HepG2 (cell line): ENCODE measurements around the gene SUSD3. TPM values are rescaled to one million over a fixed set of nuclear protein-coding genes. Genes with fewer than 3 reads are reported as not detected.

Experiments used
- ATAC-seq: fragments of 200-7000 bp; cut with Tn5 transposase; 3 replicates; pipeline ENCODE4 v1.9.1; 2020; ENCODE audit warnings: mild to moderate bottlenecking, moderate library complexity
- BruUV-seq: library from RNA; stranded (reverse); fragments of 400-500 nt; replicated peaks from 2 replicates; lab custom pipeline; 2021; lab: Mats Ljungman, UMichigan
- CTCF ChIA-PET: fragments of 300-600 bp; formaldehyde crosslinking; extraction: SDS; loops from one replicate; lab custom pipeline; 2021; ENCODE audit warnings: low total read pairs, inconsistent platforms, low intra/inter-chr PET ratio; lab: Yijun Ruan, JAX
- POLR2A ChIA-PET: fragments of 350-600 bp; sonication (Branson Sonifier 250); formaldehyde crosslinking; loops from one replicate; lab custom pipeline; 2020; ENCODE audit warnings: antibody characterized with exemption, inconsistent platforms; lab: Yijun Ruan, JAX
- DNase-seq: peaks from one replicate; pipeline ENCODE4 v3.0.0-alpha.2; 2015; ENCODE audit warnings: low spot score
- FAIRE-seq: peaks from 3 replicates; lab custom pipeline; 2011; peaks lifted over from hg19 to GRCh38; lab: Jason Lieb, UNC
- H2AFZ ChIP-seq: one replicate; pipeline ENCODE4 v1.6.1; 2011; ENCODE audit warnings: low read length, inconsistent platforms
- H3K27ac ChIP-seq: fragments of 300-600 bp; 3 replicates; pipeline ENCODE4 v1.8.0; 2011; ENCODE audit warnings: mixed run types, mild to moderate bottlenecking, mixed read lengths, low read length, inconsistent platforms; ENCODE audit not compliant: insufficient read depth; ENCODE audit errors: extremely low read length
- H3K27me3 ChIP-seq, 2 experiments: fragments of 200-600 bp in 1 of 2; 2 replicates in 1 of 2; 3 replicates in 1 of 2; pipeline versions ENCODE4 v1.6.0 to v1.8.0; 2011; ENCODE audit warnings: low read length in 2 of 2, mild to moderate bottlenecking in 2 of 2, moderate library complexity in 2 of 2, inconsistent platforms in 1 of 2; ENCODE audit not compliant: insufficient read depth in 2 of 2, control insufficient read depth in 1 of 2
- H3K36me3 ChIP-seq, 2 experiments: fragments of 200-600 bp in 1 of 2; replicated peaks in 1 of 2; 2 replicates in 1 of 2; 3 replicates in 1 of 2; pipeline versions ENCODE4 v1.5.1 to v1.8.0; 2011; ENCODE audit warnings: low read length in 2 of 2, inconsistent platforms in 1 of 2; ENCODE audit not compliant: insufficient read depth in 2 of 2, control insufficient read depth in 1 of 2
- H3K4me1 ChIP-seq: 2 replicates; pipeline ENCODE4 v1.5.1; 2012; ENCODE audit warnings: low read length, inconsistent platforms; ENCODE audit not compliant: insufficient read depth
- H3K4me2 ChIP-seq: 2 replicates; pipeline ENCODE4 v1.6.0; 2011; ENCODE audit warnings: low read depth, low read length, inconsistent platforms
- H3K4me3 ChIP-seq, 3 experiments: fragments of 200-600 bp in 1 of 3; sonication (generic), shearing (Covaris generic) in 1 of 3; replicated peaks in 1 of 3; 2 replicates each; pipeline ENCODE4 v1.5.1; 2011 to 2016; ENCODE audit warnings: low read length in 3 of 3, inconsistent platforms in 2 of 3, low read depth in 2 of 3, mild to moderate bottlenecking in 2 of 3, control low read depth in 1 of 3, mixed read lengths in 1 of 3; ENCODE audit not compliant: insufficient read depth in 1 of 3
- H3K79me2 ChIP-seq: one replicate; pipeline ENCODE4 v1.6.1; 2011; ENCODE audit warnings: low read length, inconsistent platforms; ENCODE audit not compliant: insufficient read depth
- H3K9ac ChIP-seq: 2 replicates; pipeline ENCODE4 v1.6.0; 2011; ENCODE audit warnings: mild to moderate bottlenecking, low read depth, low read length, inconsistent platforms; ENCODE audit not compliant: insufficient read depth
- H3K9me3 ChIP-seq: 2 replicates; pipeline ENCODE4 v1.5.1; 2012; ENCODE audit warnings: mild to moderate bottlenecking, low read length
- H4K20me1 ChIP-seq: 2 replicates; pipeline ENCODE4 v1.6.0; 2011; ENCODE audit warnings: inconsistent platforms, mild to moderate bottlenecking, low read length, moderate library complexity; ENCODE audit not compliant: insufficient read depth
- GLI4 ChIP-seq: sonication (generic); formaldehyde crosslinking; IDR thresholded peaks from 2 replicates; pipeline ENCODE4 v1.5.1; 2020; ENCODE audit warnings: missing genetic modification reagents, mild to moderate bottlenecking, moderate library complexity, borderline replicate concordance
- MAZ ChIP-seq, 2 experiments: sonication (generic) in 1 of 2; formaldehyde crosslinking in 1 of 2; IDR thresholded peaks; 2 replicates each; pipeline versions ENCODE4 v1.5.0 to v1.6.1; 2012 to 2020; ENCODE audit warnings: low read depth in 2 of 2, mild to moderate bottlenecking in 2 of 2, borderline replicate concordance in 1 of 2, improper control_type of control experiment in 1 of 2, low read length in 1 of 2, missing genetic modification reagents in 1 of 2, moderate library complexity in 1 of 2
- THAP11 ChIP-seq: IDR thresholded peaks from 2 replicates; pipeline ENCODE4 v1.6.1; 2016; ENCODE audit warnings: missing biosample characterization, missing genetic modification reagents
- ZNF263 ChIP-seq: sonication (generic); formaldehyde crosslinking; IDR thresholded peaks from 2 replicates; pipeline ENCODE4 v1.4.0; 2020; ENCODE audit warnings: missing genetic modification reagents
- ZNF790 ChIP-seq: sonication (generic); formaldehyde crosslinking; IDR thresholded peaks from 2 replicates; pipeline ENCODE4 v1.8.0; 2022; ENCODE audit warnings: missing genetic modification reagents, mild to moderate bottlenecking, borderline replicate concordance
- ZSCAN9 ChIP-seq: IDR thresholded peaks from 2 replicates; pipeline ENCODE4 v1.6.1; 2016; ENCODE audit warnings: borderline replicate concordance
- WGBS: methylation state at CpG from one replicate; pipeline ENCODE4 v1.1.6; 2017; ENCODE audit warnings: low lambda C conversion rate; 5-methylcytosine and 5-hydroxymethylcytosine counted together
- in situ Hi-C: cut with HindIII; loops from 2 replicates; pipeline ENCODE4 v1.10.0; 2017; ENCODE audit warnings: low pct_unique_long_range_greater_than_20kb; ENCODE audit not compliant: extremely low pct_ligation_motif_present
- intact Hi-C: fragments of 100-400 bp; cut with micrococcal nuclease; formaldehyde crosslinking; loops from one replicate; pipeline ENCODE4 v1.10.0; 2022; ENCODE audit not compliant: unreplicated experiment
- polyA plus RNA-seq, 8 experiments: library from polyadenylated mRNA; depleted of rRNA in 3 of 8; stranded (reverse) in 7 of 8; unstranded in 1 of 8; fragments of >200 nt; fragmentation: Illumina TruSeq in 4 of 8; extraction: Trizol in 4 of 8; gene quantifications; 2 replicates each; pipeline versions ENCODE4 v1.2.1 to v1.2.3, GENCODE V29; 2011 to 2016; ENCODE audit warnings: low read depth in 4 of 8, missing spikeins in 1 of 8, mixed read lengths in 1 of 8; ENCODE audit not compliant: insufficient read depth in 1 of 8
- total RNA-seq, 5 experiments: library from RNA; depleted of rRNA; stranded (reverse); fragments of >200 nt; fragmentation: Illumina TruSeq; extraction: Trizol; gene quantifications; 2 replicates each; pipeline ENCODE4 v1.2.3, GENCODE V29; 2016; ENCODE audit warnings: low read depth in 1 of 5
- TF ChIP-seq, protein P1 (sequence below): sonication (generic); IDR thresholded peaks from 2 replicates; pipeline ENCODE4 v1.6.1; 2016; ENCODE audit warnings: low read depth, borderline replicate concordance
- TF ChIP-seq, protein P2 (sequence below): IDR thresholded peaks from 2 replicates; pipeline ENCODE4 v1.6.1; 2016; ENCODE audit warnings: missing compliant biosample characterization, missing genetic modification reagents, borderline replicate concordance
- TF ChIP-seq, protein P3 (sequence below): sonication (generic); formaldehyde crosslinking; IDR thresholded peaks from 2 replicates; pipeline ENCODE4 v1.5.0; 2020; ENCODE audit warnings: missing genetic modification reagents
- TF ChIP-seq, protein P4 (sequence below): sonication (generic); formaldehyde crosslinking; IDR thresholded peaks from 2 replicates; pipeline ENCODE4 v1.9.0; 2022; ENCODE audit warnings: missing genetic modification reagents, mild to moderate bottlenecking, borderline replicate concordance
- TF ChIP-seq, protein P5 (sequence below): sonication (generic); formaldehyde crosslinking; IDR thresholded peaks from 2 replicates; pipeline ENCODE4 v1.8.0; 2022; ENCODE audit warnings: missing genetic modification reagents, mild to moderate bottlenecking, inconsistent platforms, borderline replicate concordance

Gene SUSD3
- total and polyA plus RNA-seq, 2 of the 13 experiments (the other 11 are each of a cell fraction or from before 2014, with no cell fraction given), result 7.0 to 9.1 TPM

DNA sequence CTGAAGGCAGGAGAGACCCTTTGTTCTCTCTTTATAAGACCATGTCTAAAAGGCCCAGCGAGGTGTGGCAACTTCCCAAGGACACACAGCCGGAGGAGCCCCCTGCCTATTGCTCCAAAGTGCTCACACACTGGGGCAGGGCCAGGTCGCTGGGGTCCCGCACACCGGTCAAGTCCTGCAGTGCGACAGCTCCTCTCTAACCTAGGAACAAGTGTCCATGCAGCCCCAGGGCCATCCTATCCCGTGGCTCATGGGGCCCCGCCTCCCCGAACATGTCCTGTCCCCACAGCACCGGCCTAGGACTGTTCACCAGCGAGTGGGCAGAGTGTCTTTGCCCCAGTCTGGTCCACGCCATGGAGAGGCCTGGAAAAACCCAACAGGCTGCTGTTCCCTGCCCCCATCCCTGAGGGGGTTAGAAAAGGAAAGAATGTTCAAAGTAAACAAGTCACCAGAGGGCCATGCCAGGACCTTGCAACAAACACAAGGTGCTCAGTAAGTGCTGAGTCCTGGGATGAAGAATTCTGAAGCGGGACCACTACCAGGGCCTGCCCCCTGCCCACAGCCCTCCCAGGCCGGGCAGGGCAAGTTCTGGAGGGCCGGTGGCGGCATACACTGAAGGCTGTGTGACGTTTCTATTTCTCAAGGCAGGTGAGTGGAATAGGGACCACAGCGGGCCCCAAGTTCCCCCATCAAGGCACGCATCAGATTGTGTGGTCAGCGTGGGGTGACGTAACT is 74.6 kb downstream of the SUSD3 start (continued):
- TF ChIP-seq, protein P1, sequence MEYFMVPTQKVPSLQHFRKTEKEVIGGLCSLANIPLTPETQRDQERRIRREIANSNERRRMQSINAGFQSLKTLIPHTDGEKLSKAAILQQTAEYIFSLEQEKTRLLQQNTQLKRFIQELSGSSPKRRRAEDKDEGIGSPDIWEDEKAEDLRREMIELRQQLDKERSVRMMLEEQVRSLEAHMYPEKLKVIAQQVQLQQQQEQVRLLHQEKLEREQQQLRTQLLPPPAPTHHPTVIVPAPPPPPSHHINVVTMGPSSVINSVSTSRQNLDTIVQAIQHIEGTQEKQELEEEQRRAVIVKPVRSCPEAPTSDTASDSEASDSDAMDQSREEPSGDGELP, result peak; percentile 90; the same call in 1 of the 2 replicates
- no peak for TF ChIP-seq GLI4 (CRISPR knock-in tag)

DNA sequence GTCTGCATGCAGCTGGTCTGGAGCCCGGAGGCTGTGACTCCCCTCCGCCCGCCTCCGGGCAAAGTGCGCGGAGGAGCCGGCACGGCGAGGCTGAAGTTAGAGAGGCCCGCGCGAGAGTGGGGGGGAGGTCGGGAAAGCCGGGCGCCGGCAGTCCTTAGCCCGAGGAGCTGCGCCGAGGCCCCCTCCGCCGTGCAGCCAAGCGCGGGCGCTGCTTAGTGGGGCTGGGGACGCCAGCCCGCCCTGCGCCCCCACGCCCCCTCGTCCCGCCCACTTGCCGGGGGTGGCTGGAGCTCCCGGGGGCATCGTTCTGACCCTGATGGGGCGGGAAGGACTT is 75.1 kb downstream of the SUSD3 start:
- H3K4me3 ChIP-seq, result peak overlapping the region; percentile 85 to 96 (median 92)
- ATAC-seq, result peak; percentile 71
- no peak for TF ChIP-seq ZNF790 (CRISPR knock-in tag)
- TF ChIP-seq, protein P2, sequence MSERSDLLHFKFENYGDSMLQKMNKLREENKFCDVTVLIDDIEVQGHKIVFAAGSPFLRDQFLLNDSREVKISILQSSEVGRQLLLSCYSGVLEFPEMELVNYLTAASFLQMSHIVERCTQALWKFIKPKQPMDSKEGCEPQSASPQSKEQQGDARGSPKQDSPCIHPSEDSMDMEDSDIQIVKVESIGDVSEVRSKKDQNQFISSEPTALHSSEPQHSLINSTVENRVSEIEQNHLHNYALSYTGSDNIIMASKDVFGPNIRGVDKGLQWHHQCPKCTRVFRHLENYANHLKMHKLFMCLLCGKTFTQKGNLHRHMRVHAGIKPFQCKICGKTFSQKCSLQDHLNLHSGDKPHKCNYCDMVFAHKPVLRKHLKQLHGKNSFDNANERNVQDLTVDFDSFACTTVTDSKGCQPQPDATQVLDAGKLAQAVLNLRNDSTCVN (CRISPR knock-in tag), result no peak
- TF ChIP-seq, protein P3, sequence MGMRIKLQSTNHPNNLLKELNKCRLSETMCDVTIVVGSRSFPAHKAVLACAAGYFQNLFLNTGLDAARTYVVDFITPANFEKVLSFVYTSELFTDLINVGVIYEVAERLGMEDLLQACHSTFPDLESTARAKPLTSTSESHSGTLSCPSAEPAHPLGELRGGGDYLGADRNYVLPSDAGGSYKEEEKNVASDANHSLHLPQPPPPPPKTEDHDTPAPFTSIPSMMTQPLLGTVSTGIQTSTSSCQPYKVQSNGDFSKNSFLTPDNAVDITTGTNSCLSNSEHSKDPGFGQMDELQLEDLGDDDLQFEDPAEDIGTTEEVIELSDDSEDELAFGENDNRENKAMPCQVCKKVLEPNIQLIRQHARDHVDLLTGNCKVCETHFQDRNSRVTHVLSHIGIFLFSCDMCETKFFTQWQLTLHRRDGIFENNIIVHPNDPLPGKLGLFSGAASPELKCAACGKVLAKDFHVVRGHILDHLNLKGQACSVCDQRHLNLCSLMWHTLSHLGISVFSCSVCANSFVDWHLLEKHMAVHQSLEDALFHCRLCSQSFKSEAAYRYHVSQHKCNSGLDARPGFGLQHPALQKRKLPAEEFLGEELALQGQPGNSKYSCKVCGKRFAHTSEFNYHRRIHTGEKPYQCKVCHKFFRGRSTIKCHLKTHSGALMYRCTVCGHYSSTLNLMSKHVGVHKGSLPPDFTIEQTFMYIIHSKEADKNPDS, result 0 out of 2 replicates have a peak, but pooled peaks have one; percentile 24
- TF ChIP-seq ZSCAN9 (CRISPR knock-in tag), result 0 out of 2 replicates have a peak, but pooled peaks have one; percentile 22
- TF ChIP-seq THAP11 (CRISPR knock-in tag), result peak; percentile 48
- peak; percentile 61 for TF ChIP-seq MAZ (IDR thresholded peaks at IDR 0.05; ENCODE audit: borderline replicate concordance, low read depth, low read length)
- TF ChIP-seq MAZ (CRISPR knock-in tag; IDR thresholded peaks at IDR 0.05; ENCODE audit: low read depth), result no peak; the same call in 1 of the 2 replicates
- TF ChIP-seq, protein P4, sequence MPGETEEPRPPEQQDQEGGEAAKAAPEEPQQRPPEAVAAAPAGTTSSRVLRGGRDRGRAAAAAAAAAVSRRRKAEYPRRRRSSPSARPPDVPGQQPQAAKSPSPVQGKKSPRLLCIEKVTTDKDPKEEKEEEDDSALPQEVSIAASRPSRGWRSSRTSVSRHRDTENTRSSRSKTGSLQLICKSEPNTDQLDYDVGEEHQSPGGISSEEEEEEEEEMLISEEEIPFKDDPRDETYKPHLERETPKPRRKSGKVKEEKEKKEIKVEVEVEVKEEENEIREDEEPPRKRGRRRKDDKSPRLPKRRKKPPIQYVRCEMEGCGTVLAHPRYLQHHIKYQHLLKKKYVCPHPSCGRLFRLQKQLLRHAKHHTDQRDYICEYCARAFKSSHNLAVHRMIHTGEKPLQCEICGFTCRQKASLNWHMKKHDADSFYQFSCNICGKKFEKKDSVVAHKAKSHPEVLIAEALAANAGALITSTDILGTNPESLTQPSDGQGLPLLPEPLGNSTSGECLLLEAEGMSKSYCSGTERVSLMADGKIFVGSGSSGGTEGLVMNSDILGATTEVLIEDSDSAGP (CRISPR knock-in tag), result peak; percentile 70
- TF ChIP-seq ZNF263 (CRISPR knock-in tag), result 0 out of 2 replicates have a peak, but pooled peaks have one; percentile 9
- TF ChIP-seq, protein P5, sequence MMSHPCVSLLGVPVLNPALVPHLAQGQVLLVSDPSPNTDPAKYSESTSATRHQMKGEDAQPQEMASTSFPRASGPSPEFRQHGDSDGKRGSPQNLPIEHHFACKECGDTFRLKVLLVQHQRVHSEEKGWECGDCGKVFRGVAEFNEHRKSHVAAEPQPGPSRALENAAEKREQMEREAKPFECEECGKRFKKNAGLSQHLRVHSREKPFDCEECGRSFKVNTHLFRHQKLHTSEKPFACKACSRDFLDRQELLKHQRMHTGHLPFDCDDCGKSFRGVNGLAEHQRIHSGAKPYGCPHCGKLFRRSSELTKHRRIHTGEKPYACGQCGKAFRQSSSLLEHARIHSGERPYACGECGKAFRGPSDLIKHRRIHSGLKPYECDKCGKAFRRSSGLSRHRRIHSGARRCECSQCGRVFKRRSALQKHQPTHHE (CRISPR knock-in tag), result peak; percentile 82

More for the DNA sequence above, 75.1 kb downstream of the SUSD3 start:
- POLR2A ChIA-PET, result interaction anchor here (0.7 to 7.5 kb wide), 16 partner anchors 8 to 433 kb away, joined by 3 to 195 read pairs (median 9); partner anchors contain the start of genes CARD19 and FAM120AOS
- Histone ChIP-seq H3K27ac (peak overlapping the region; percentile 99), H3K27me3 (peaks cover 1 to 6% of the 10 kb centered on the region in 2 experiments; a peak in 1 of 5 replicates), H3K36me3 (peaks cover 4 to 5% of the 10 kb centered on the region in 2 experiments; a peak in 3 of 5 replicates), H4K20me1 (no peaks in the 10 kb centered on the region), H3K79me2 (peaks cover 49% of the 10 kb centered on the region), H3K9me3 (no peaks in the 10 kb centered on the region), H2AFZ (no peak overlapping the region), H3K4me2 (peak overlapping the region; percentile 98), H3K9ac (peak overlapping the region; percentile 99), H3K4me1 (peaks cover 82% of the 10 kb centered on the region)
- intact Hi-C loops, result no loop called here
- CTCF ChIA-PET, result no interaction called here
- no peak for FAIRE-seq
- BruUV-seq, result no TSS peak
- in situ Hi-C loops, result no loop called here
- 2% methylated on average over 10 of the region's 34 CpGs for WGBS
- peak; percentile 79 for DNase-seq
